Astrocyte (in vitro differentiated cells and primary cell): ENCODE results near the gene ARHGAP6.

Experiments
- CTCF ChIP-seq: IDR thresholded peaks from 2 replicates; pipeline ENCODE4 v1.5.1; 2011; ENCODE audit warnings: low read depth, mild to moderate bottlenecking, inconsistent platforms, low read length, moderate library complexity; ENCODE audit not compliant: insufficient read depth
- EZH2 ChIP-seq: IDR thresholded peaks from 2 replicates; pipeline ENCODE4 v1.6.1; 2012; ENCODE audit warnings: mild to moderate bottlenecking, low read length, inconsistent platforms; ENCODE audit not compliant: insufficient read depth

- no peak for TF ChIP-seq CTCF
- no peak for TF ChIP-seq EZH2
Observed at GRCh38 chrX:11241720-11242119, 424.0 kb downstream of the ARHGAP6 start.
